Measurements from ENCODE around the gene IL37.
"Not testable (repeated sequence)": the region's sequence is repeated elsewhere in the genome, so short reads cannot be mapped to it uniquely, and the experiment has no call there.

The IL37 gene

DNA sequence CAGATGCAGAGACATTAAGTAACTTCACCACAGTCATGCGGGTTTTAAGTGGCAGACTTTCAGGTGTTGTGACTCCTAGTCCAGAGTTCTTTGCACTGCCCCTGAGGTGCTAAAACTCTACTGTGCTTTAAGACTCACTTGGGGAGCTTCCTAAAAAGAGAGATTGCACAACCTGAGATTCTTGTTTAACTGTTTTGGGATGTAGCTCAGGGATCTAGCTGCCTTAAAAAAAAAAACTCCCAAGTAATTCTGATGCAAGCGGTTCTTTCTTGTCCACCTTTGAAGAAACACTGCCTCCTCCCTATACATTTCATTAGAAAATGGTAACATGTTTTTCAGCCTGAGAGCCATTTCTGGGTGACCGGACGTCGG lies 13.0 kb downstream of the IL37 start:
- DNase-seq = no peak

DNA sequence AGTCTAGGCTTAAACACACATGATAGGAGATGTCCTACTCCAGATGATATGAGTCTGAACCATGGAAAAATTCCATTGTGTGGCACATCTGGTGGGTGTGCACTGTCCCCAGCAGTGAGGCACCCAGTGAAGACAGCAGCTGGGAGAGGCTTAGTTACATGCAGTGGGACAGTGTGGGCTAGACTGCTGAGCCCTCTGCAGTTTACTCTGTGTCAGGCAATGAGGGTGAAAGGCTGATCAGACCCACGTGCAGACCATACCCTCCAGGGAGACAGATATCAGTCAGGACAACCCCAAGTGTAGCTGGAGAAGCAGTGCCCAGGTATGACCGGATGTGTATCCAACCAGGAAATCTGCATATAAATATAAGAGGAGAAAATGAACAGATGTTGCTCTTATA lies 13.4 kb downstream of the IL37 start:
- DNase-seq = no peak

DNA sequence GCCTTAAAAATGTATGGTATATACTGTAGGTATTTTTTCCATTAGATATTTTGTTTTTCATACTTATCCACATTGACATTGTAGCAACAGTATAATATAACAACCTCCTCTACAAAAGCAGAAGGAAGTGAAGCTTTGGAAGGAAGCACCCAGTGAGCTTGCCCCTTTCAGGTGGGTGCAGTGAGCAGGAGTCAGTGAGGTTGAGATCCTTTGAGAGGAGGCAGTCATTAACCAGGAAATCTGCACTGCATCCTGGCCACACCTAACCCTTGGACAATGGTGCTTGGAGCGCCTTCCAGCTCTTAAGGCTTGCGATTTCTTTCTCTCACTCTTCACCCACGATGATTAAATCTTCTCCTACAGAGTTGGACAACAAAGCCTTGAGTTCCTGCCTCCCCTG lies 13.9 kb downstream of the IL37 start:
- DNase-seq = no peak

DNA sequence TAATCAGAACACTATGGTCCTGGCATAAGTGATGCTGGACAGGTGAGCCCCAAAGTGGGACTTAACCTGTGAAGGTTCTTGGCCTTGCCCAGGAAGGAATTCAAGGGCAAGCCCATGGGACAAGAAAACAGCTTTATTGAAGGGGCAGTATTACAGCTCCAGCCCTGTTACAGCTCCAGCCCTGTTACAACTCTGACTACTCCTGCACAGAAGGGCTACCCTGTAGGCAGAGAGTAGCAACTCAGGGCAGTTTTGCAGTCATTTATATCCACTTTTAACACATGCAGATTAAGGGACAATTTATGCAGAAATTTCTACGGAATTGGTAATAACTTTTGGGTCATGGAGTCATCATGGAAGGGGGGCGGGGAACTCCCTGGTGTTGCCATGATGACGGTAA lies 15.7 kb downstream of the IL37 start:
- DNase-seq = no peak

DNA sequence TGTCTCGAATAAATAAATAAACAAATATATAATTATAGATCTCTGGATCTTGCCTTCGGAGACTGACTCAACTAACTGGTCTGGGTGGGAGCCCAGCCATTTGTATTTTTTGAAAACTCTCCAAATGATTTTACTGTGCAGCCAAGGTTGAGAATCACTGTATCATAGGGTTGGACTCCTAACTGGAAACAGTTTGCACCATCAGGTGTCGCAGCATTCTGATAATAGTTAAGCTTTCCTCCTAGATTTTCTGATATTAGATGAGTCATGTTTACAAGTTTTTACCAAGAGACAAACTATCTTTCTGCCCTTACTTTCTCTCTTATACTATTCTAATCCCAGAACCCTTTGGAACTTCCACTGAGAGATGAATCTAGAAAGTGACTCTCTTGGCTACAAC lies 16.8 kb downstream of the IL37 start:
- DNase-seq = no peak

DNA sequence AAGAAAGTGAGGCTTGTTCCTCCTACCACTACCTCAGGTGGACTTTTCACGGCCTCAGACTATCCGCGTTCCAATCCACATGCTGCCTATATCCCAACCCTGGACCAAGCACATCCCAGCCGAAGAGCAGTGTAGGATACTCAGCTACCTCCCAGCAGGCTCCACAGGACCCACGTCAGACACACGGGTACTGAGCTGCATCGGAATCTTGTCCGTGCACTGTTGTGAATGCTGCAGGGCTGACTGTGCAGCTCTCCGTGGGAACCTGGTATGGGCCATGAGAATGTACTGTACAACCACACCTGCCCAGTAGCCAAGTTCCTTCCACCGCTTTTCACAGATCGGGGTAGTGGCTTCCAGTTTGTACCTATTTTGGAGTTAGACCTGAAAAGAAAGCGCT lies 22.3 kb downstream of the IL37 start:
- DNase-seq = no peak

DNA sequence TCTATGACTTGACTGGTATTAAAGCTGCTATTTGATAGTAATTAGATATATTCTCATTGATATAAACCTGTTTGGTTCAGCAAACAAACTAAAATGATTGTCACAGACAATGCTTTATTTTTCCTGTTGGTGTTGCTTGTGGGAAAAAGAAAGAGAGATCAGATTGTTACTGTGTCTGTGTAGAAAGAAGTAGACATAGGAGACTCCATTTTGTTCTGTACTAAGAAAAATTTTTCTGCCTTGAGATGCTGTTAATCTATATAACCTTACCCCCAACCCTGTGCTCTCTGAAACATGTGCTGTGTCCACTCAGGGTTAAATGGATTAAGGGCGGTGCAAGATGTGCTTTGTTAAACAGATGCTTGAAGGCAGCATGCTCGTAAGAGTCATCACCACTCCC lies 23.2 kb downstream of the IL37 start:
- not testable (repeated sequence) for DNase-seq

DNA sequence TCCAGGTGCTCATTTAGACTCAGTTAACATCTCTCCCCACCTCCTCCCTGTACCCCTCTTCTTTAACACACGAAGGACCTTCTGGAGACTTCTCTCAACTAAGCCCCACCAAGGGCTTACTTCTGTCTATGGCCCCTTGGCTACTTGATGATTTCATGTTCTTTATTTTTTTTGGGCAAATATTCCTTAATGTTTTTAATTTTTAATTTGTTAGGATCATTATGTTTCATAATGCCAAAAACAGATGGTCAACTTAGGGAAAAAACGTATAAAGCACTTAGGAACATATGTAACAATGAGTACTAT lies 25.9 kb downstream of the IL37 start:
- peak; percentile 49 for DNase-seq

DNA sequence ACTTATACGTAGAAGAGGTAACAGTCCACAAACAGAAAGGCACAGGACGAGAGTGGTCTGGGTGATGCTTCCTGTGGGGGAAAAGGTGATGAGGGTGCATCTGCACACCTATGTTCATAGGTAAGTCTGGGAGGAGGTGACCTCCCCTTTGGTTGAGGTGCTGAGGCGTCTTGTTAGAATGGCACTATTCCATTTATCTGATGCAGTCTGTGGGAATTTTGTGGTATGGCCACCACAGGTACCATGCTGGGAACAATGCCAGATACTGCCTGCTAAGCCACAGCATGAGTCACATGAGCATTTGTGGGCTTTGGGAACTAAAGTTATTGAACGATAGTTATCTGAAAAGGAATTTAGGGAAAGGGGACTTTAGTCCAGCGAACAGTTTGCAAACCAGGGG lies 27.9 kb downstream of the IL37 start:
- no peak for DNase-seq

DNA sequence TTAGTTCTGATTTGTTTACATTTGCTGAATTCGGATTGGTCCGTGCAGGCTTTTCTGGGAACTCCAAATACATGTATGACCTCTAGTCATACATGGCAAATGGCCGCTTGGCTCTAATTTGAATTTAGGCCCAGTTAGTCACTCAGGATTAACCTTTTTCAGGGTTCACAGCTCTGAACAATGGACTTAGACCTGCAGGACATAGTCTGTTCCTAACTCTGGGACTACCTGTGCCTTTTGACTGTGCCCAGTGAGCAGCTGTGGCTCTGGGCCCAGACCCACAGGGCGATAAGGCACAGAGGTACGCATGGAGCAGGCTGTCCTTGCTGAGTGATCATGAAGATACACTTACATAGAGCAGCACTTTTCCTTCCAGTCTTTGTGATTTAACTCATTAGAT lies 28.5 kb downstream of the IL37 start:
- no peak for DNase-seq

DNA sequence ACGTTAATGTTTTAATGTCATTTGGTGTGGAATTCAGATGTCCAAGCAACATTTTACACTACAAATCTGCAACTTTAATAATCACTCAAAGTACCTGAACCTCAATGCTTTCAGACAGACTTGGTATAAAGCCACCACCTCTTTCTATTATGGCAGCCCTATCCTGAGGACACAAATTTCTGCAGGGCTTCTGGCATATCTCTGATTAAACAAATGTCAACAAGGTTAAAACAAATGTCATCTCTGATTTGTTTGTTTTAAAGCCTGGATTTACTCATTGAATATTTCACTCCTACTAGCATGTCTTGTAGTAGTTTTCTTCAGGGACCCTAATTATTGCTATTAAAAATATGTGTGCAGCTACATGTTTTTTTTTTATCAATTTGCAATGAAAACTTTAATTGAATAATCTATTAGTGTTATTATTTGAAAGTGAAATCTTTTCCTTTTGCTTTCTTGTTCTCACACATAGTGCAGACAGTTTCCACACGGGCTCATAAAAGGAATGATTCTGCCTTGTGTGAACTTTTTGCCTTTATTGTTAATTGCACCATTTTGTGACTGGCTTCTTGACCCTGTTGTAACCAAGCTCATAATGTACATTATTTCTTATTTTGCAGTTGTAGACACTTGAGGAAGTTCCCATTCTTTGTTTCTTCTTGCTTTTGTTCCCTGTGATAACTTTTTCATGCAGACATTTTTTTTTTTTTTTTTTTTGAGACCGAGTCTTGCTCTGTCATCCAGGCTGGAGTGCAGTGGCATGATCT lies 30.1 kb downstream of the IL37 start:
- DNase-seq = no peak

DNA sequence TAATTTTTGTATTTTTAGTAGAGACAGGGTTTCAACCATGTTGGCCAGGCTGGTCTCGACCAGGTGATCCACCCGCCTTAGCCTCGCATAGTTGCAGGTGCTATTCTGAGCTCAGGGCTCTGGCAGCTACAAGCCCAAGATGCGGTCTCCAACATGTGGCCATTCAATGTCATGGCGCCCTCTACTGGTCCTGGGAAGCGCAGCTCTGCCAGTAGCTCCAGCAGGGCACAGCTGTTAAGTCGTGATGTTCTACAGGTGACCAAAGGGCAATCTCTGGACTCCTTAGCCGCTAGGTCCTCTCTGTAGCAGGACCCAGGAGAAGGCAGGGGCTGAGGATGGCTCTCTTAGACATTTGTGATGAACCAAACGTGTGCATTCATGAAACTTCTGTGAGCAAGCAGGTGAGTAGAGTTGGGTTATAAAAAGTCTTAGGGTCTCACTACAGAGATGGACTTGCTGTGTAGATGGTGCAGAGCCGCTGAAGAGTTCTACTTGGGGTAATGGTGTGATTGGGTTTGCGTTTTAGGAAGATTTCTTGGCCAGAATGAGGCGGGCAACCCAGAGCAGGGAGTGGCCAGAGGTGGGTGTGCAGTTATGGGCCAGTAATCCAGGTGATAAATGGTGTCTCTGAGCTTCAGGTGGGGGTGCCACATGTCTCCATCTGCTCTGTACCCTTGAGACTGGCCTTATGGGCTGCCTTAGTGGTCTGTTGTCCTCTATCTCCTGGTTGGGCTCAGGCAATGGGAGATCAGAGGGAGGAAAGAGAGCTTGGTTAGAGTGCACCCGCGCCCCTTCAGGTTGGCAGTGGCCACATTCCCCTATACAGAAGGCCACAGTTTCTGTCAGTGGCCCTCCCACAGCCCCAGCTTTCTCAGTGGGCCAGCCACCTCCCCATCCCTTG lies 31.0 kb downstream of the IL37 start:
- DNase-seq = peak; percentile 68

DNA sequence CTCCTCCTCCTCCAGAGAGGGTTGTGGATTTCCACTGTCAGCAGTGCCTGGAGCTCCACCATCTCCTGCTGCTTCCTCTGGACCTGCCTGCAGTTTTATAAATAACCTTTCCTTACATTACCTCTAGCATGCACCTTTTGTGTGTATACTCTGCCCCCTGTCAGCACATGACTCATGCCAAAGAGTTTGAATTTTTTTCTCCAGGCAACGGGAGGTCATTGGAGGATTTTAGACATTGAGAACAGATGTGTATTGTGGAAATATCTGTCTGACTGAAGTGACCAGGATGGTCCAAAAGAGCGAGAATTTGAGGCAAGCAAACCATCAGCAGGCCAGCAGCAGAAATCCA lies 31.7 kb downstream of the IL37 start:
- DNase-seq = no peak

DNA sequence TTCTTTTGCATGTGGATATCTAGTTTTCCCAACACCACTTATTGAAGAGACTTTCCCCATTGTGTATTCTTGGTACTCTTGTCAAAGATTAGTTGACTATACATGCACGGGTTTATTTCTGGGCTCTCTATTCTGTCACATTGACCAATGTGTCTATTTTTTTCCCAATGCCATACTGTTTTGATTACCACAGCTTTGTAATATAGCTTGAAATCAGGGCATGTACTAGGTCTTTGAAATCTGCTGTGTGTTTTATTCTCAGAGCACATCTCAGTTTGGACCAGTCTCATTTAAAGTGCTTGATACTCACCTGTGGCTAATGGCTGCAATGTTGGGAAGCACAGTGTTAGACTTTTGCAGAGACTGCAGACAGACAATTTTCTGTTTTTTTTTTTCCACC lies 34.0 kb downstream of the IL37 start:
- no peak for DNase-seq

DNA sequence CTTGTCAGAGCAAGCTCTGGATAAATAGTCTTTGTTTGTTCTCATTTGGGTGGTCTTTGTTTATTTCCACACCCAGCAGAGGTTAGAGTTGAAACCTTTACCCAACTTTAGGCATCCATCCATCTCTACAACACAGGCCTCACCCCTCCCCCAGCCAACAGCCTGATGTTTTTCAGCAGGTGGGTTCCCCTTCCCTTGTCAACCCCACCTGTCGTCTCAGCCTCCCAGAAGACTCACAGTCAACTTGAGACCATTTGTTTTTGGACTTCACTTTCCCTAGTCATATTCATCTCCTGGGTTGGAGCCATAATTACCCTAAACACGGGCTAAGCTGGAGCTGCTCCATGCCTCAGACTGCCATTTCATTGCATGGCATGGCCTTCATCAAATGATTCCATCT lies 35.1 kb downstream of the IL37 start:
- no peak for DNase-seq

DNA sequence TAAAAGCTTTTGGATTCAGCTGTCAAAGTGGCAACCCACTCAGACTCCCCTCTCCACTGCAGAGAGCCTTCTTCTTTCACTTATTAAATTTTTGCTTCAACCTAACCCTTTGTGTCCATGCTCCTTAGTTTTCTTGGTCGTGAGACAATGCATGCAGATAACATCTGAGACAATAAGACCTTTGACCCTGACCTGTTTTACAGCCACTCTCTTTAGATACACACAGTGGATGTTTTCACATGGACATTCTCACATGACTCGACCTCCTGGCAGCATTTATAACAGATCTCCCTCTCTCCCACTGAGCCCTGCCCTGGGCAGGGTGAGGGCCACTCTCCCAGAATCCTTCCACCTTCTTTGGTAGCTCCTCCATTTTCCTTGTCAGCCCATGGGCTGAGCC lies 36.4 kb downstream of the IL37 start:
- no peak for DNase-seq

DNA sequence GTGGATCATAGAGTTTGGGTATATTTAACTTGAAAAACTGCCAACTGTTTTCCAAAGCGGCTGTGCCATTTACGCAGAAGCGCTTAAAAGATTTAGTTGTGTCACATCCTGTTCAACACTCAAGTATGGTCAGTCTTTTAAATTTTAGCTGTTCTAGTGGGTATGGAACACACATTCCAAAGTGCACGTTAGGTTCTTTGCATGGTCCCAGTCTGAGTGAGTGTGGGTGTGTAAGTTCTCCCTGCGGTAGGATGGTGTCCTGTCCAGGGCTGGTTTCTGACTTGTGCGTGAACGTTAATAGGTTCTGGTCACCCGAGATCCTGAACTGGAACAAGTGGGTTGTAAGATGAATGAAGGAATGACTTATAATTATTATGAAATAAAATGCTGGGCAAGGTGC lies 38.5 kb downstream of the IL37 start:
- DNase-seq = no peak

DNA sequence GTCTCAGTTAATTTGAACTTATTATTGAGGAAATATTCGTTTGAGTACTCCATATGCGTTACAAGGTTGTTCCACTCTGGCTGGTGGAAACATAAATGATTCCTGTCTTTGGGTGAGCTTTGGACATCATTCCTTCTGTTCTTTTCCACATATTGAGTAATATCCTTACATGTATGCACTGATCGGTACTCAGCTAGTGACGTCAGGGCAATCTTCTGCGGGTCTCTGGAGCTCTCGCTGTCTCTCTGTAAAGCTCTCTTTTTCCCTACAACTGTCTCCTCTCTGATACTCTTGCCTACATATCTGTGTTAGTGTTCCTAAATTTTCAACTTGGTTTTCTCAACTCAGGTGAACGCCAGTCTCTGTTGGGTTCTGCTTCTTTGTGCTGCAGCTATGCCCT lies 43.4 kb downstream of the IL37 start:
- DNase-seq = no peak

DNA sequence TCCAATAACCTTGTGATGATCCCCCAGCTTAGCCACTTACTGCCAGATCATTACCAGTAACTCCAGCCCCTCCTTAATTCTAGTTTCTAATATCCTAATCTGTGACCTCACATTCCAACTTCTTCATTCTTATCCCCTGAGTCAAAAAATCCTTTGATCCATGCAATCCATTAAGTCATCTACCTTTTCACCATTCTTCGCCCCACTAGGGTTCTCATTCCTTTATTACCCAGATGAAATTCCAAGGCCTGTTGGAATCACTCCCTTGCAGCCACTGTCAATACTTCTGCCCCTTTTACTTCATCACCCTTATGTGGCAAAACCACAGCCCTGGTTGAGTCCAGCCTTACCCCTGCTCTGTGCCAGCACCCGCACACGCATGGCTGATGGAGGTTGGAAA lies 46.5 kb downstream of the IL37 start:
- DNase-seq = no peak

DNA sequence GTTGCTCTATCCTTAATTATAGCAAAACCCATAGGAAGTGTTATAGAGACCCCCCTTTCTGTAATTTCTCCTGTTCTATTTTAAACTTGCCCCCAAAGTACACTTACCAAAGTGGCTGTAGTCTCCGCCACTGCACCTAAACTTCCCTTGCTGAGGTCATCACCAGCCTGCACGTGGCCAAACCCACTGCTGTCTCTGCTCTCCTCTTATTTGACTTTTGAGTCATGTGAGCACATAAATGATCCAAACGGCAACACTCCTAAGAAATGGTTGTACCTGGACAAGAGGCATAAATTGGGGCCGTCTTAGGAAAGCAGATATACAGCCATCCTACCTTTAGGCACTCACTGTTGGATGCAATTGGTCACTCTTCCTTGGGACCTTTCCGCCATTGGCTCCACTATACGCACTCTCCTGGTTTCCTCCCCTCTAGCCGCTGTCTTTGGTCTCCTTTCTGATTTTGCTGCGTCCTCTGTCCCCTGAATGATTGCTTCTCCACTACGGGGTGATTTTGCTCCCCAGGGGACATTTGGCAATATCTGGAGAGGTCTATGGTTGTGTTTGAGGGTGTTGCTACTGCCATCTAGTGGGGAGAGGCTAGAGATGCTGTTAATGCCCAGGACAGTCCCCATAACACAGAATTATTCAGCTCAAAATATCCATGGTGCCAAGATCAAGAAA lies 47.6 kb downstream of the IL37 start:
- DNase-seq = peak; percentile 58

DNA sequence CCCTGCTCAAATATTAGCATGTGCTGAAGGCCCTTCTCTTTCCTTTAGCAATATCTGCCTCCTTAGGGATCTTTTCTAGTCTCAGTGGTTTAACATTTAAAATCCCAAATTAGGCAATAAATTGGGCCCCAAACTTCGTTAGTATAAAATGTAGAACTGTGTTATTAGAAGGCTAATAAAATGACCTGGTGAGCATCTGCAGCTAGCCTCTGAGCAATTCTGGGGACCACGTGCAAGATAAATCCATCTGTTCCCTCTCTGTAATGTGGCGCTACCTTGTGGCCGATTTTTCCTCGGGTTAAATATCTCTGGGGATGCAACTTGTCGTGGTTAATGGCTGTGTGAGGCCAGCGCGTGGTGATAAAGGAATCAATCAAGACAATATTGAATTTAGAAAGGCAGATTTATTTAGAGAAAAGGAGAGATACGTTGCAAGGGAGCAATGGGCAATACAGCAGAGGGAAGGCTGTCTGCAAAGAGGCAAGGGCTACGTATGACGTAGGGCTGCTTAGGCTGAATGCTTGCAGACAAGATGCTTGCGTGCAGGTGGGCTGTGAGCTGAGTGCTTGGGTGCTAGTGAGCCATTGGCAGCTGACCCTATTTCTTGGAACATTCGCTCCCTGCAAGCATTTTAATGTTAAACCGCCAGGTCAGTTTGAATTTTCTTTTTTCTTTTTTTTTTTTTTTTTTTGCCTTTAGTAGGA lies 48.3 kb downstream of the IL37 start:
- DNase-seq = no peak

DNA sequence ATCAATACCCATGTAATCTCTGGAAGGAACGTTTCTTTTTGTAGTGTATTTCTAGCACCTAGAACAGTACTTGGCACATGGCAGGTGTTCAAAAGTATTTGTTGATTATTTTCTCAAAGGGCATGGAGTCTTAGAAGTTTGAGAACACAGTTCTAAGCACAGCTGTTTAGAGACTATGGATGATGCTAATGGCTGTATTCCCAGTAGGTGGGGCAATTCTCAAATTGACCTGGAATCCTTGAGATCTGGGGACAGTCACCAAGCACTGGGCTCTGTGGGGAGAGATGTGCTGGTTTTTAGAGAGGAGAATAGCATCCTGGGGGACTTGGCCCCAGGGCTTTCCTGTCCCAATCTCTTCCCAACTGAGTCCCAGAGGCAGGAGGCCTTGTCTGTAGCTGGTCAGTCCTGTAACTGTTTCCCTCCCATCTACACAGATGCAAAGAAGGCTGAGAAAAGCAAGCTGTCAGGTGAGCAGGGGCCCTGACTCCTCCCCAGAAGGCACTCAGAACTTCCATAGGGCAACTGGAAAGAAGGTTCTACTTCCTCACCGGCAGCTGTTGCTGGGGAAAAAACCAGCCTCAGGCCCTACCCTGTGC lies 49.4 kb downstream of the IL37 start:
- no peak for DNase-seq
